ENCODE measurements around the gene ALG3. TPM values are rescaled to one million over a fixed set of nuclear protein-coding genes. Genes with fewer than 3 reads are reported as not detected.

Gene ALG3
- total RNA-seq, 1 experiment from 2014 or later, result 38.2 TPM

DNA sequence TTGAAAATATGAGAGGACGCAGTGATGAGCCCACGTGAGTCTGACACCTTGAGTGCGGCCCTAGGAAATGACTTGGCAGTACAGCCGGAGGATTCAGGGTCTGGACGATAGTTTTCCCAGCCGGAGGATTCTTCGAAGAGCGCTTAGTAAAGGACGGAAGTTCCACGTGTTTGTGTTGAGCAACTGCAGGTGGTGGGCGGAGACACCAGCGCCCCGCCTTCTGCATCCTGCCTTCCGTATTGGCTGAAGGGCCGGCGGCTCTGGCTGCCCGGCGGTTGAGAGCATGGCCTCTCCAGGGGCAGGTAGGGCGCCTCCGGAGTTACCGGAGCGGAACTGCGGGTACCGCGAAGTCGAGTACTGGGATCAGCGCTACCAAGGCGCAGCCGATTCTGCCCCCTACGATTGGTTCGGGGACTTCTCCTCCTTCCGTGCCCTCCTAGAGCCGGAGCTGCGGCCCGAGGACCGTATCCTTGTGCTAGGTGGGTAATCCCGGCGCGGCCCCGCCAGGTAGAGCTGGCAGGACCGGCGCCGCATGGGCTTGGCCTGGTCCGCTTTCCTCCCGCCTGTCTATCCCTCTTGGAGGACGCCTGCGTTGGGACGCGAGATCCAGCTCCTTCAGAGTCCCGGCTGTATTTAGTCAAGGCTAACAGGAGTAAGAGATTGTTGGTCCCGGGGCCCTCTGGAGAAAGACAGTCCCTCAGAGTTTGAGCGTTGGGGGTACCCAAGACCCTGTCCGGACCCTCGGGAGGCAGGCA is 827 bp upstream of the ALG3 start, which contains the start of gene EEF1AKMT4:
TSS of gene EEF1AKMT4 (plus strand) at position 261 of the 755 bp plus-strand sequence. CDS start at position 284, 23 bp downstream.
- H3K4me3 ChIP-seq, result peak within 1 kb of the TSS; percentile 88
- no peaks in the 10 kb centered on the region for H3K27me3 ChIP-seq
- H3K4me1 ChIP-seq, result no peaks in the 10 kb centered on the region
- H3K27ac ChIP-seq, result peak within 1 kb of the TSS; percentile 73
- peak; percentile 96 to 97 for DNase-seq
- no peaks in the 10 kb centered on the region for H3K9me3 ChIP-seq (replicated peaks)
- no peaks in the 10 kb centered on the region; the same call in 1 of the 2 replicates for H3K36me3 ChIP-seq

DNA sequence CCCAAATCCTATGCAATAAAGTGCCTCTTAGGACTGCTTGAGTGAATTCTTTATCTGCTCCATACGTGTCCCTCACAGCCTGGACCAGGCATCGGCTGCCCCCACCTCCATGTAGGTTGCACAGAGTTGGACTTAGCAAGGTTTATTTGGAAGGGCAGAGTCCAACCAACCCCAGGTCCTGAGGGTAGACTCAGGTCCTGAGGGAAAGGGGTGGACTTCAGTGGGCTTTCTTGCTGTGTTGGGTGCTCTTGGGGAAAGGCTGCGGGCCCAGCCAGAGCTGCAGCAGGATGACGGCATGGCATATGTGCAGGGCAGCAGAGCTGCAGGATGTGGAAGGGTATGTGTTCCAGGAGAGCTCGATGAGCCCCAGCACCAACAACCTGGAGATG is 6.5 kb downstream of the ALG3 start:
- H3K4me1 ChIP-seq, result no peaks in the 10 kb centered on the region
- H3K27ac ChIP-seq, result no peak overlapping the region
- no peak overlapping the region for H3K4me3 ChIP-seq
- no peaks in the 10 kb centered on the region for H3K9me3 ChIP-seq (replicated peaks)
- DNase-seq, result no peak
- no peaks in the 10 kb centered on the region for H3K27me3 ChIP-seq
- peaks cover 4% of the 10 kb centered on the region; the same call in 1 of the 2 replicates for H3K36me3 ChIP-seq

- DNase-seq, result peak in 1 of 2 experiments; percentile 23
- peaks cover 4% of the 10 kb centered on the region; the same call in 1 of the 2 replicates for H3K36me3 ChIP-seq
- no peak overlapping the region for H3K4me3 ChIP-seq
- no peaks in the 10 kb centered on the region for H3K27me3 ChIP-seq
- no peak overlapping the region for H3K27ac ChIP-seq
- H3K9me3 ChIP-seq (replicated peaks), result no peaks in the 10 kb centered on the region
- no peaks in the 10 kb centered on the region; the same call in 1 of the 2 replicates for H3K4me1 ChIP-seq
Observed at GRCh38 chr3:184241447-184242296, 7.1 kb downstream of the ALG3 start.

DNA sequence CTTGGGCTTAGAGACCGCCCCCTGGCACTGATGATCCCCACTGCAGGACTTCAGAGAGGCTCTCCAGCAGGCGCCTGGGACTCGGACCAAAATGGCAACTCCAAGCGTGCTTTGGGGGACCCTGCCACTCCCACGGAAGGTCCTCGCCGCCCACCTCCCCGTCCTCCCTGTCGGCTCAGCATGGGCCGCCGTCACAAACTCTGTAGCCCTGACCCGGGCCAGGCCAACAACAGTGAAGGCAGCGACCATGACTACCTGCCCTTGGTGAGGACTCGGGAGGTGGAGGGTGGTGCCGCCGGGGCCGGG is 7.7 kb downstream of the ALG3 start:
- H3K36me3 ChIP-seq, result peaks cover 4% of the 10 kb centered on the region; the same call in 1 of the 2 replicates
- H3K27me3 ChIP-seq, result no peaks in the 10 kb centered on the region
- no peak for DNase-seq
- no peaks in the 10 kb centered on the region; the same call in 1 of the 2 replicates for H3K4me1 ChIP-seq
- H3K27ac ChIP-seq, result no peak overlapping the region
- no peaks in the 10 kb centered on the region for H3K9me3 ChIP-seq (replicated peaks)
- H3K4me3 ChIP-seq, result no peak overlapping the region

GRCh38 chr3:184240384-184241140 is 8.2 kb downstream of the ALG3 start:
- Histone ChIP-seq H3K4me1 (no peaks in the 10 kb centered on the region; the same call in 1 of the 2 replicates), H3K27ac (no peak overlapping the region), H3K27me3 (no peaks in the 10 kb centered on the region), H3K9me3 (replicated peaks) (no peaks in the 10 kb centered on the region), H3K4me3 (no peak overlapping the region), H3K36me3 (peaks cover 4% of the 10 kb centered on the region; the same call in 1 of the 2 replicates)
- DNase-seq, result peak; percentile 38 to 50

GRCh38 chr3:184239708-184240107 is 9.1 kb downstream of the ALG3 start:
- H3K4me1 ChIP-seq, result peaks cover 3% of the 10 kb centered on the region
- H3K27me3 ChIP-seq, result no peaks in the 10 kb centered on the region
- no peak overlapping the region for H3K4me3 ChIP-seq
- peaks cover 4% of the 10 kb centered on the region; the same call in 1 of the 2 replicates for H3K36me3 ChIP-seq
- H3K27ac ChIP-seq, result no peak overlapping the region
- no peaks in the 10 kb centered on the region for H3K9me3 ChIP-seq (replicated peaks)
- no peak for DNase-seq

DNA sequence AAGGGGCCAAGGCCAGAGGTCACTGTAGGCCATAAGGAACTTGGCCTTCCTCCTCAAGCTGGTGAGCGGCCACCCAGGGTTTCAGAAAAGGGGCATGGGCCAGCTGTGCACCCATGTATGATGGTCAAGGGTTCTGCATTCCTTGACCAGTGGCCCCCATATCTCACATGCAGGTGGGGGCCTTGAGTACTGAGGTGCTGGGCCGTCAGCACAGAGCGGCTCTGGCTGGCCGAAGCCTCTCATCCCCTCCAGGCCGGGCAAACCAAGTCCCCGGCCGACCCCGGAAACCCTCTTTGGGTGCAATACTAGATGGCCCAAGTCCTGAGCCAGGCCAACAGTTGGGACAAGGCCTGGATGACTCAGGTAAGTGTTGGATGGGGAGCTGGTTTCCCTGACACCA is 9.5 kb downstream of the ALG3 start:
- Histone ChIP-seq H3K36me3 (0 out of 2 replicates have a peak, but pooled peaks cover 4% of the 10 kb centered on the region), H3K4me3 (no peak overlapping the region), H3K27ac (no peak overlapping the region), H3K4me1 (peaks cover 7% of the 10 kb centered on the region), H3K9me3 (replicated peaks) (no peaks in the 10 kb centered on the region), H3K27me3 (no peaks in the 10 kb centered on the region)
- DNase-seq, result no peak

- no peak for DNase-seq
- no peaks in the 10 kb centered on the region for H3K27me3 ChIP-seq
- no peak overlapping the region for H3K27ac ChIP-seq
- H3K4me1 ChIP-seq, result peaks cover 13% of the 10 kb centered on the region
- H3K4me3 ChIP-seq, result no peak overlapping the region
- no peaks in the 10 kb centered on the region for H3K9me3 ChIP-seq (replicated peaks)
- 0 out of 2 replicates have a peak, but pooled peaks cover 4% of the 10 kb centered on the region for H3K36me3 ChIP-seq
Observed at GRCh38 chr3:184238246-184238818, 10.4 kb downstream of the ALG3 start.

GRCh38 chr3:184237807-184238206 is 11.0 kb downstream of the ALG3 start:
- Histone ChIP-seq H3K9me3 (replicated peaks) (no peaks in the 10 kb centered on the region), H3K36me3 (no peaks in the 10 kb centered on the region), H3K4me3 (no peak overlapping the region), H3K27ac (no peak overlapping the region), H3K4me1 (peaks cover 13% of the 10 kb centered on the region), H3K27me3 (no peaks in the 10 kb centered on the region)
- no peak for DNase-seq

DNA sequence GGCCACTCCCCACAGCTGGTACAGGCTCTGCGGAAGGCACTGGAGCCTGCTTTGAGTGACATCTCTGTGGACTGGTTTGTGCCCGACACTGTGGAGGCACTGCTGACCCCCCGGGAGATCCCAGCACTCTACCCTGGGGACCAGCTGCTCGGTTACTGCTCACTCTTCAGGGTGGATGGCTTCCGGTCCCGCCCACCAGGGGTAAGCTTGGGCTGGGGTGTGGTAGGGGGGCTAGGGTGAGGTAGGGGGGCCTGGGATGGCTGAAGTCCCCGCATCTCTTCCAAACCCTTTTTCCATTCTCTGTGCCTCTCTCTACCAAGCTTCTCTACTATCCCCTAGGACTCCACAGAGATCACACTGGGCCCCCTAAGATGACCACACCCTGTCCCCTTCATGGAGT is 11.6 kb downstream of the ALG3 start:
- no peak overlapping the region for H3K27ac ChIP-seq
- H3K4me1 ChIP-seq, result peaks cover 16% of the 10 kb centered on the region
- no peak for DNase-seq
- H3K36me3 ChIP-seq, result no peaks in the 10 kb centered on the region
- no peaks in the 10 kb centered on the region for H3K27me3 ChIP-seq
- no peak overlapping the region for H3K4me3 ChIP-seq
- no peaks in the 10 kb centered on the region for H3K9me3 ChIP-seq (replicated peaks)

- DNase-seq, result no peak
- H3K4me1 ChIP-seq, result peaks cover 17% of the 10 kb centered on the region
- H3K27me3 ChIP-seq, result no peaks in the 10 kb centered on the region
- no peaks in the 10 kb centered on the region for H3K36me3 ChIP-seq
- no peak overlapping the region for H3K4me3 ChIP-seq
- H3K9me3 ChIP-seq (replicated peaks), result no peaks in the 10 kb centered on the region
- no peak overlapping the region for H3K27ac ChIP-seq
Observed at GRCh38 chr3:184236636-184237035, 12.1 kb downstream of the ALG3 start.

- no peaks in the 10 kb centered on the region for H3K36me3 ChIP-seq
- H3K4me1 ChIP-seq, result peaks cover 17% of the 10 kb centered on the region
Observed at GRCh38 chr3:184236033-184236410, 12.7 kb downstream of the ALG3 start.

GRCh38 chr3:184235381-184236032 is 13.3 kb downstream of the ALG3 start:
- no peaks in the 10 kb centered on the region for H3K9me3 ChIP-seq (replicated peaks)
- no peaks in the 10 kb centered on the region for H3K27me3 ChIP-seq
- no peak overlapping the region for H3K4me3 ChIP-seq
- peak in 1 of 2 experiments; percentile 30 for DNase-seq
- H3K4me1 ChIP-seq, result peaks cover 17% of the 10 kb centered on the region
- no peaks in the 10 kb centered on the region for H3K36me3 ChIP-seq
- no peak overlapping the region for H3K27ac ChIP-seq

More at GRCh38 chr3:184236033-184236410, 12.7 kb downstream of the ALG3 start:
- Histone ChIP-seq H3K27ac (no peak overlapping the region), H3K27me3 (no peaks in the 10 kb centered on the region), H3K9me3 (replicated peaks) (no peaks in the 10 kb centered on the region), H3K4me3 (no peak overlapping the region)
- no peak for DNase-seq

Data from SJCRH30 (cell line).